GM23338 (cell line): ENCODE measurements around the gene PIRT. TPM values are rescaled to one million over a fixed set of nuclear protein-coding genes. Genes with fewer than 3 reads are reported as not detected.

ENCODE experiments used
- ATAC-seq: fragments of 200-7000 bp; cut with Tn5 transposase; 3 replicates; pipeline ENCODE4 v1.9.1; 2020
- DNase-seq: peaks from one replicate; pipeline ENCODE4 v3.0.0-alpha.2; 2015; ENCODE audit warnings: low spot score
- H2AFZ ChIP-seq: fragments of 200-600 bp; sonication (generic); 2 replicates; pipeline ENCODE4 v1.8.0; 2016; ENCODE audit warnings: antibody characterized with exemption, mild to moderate bottlenecking, moderate library complexity
- H3F3A ChIP-seq: fragments of 200-600 bp; sonication (generic); replicated peaks from 2 replicates; pipeline ENCODE4 v1.8.0; 2017; ENCODE audit warnings: antibody characterized with exemption, mixed run types, low read depth
- H3K27ac ChIP-seq: fragments of 200-600 bp; sonication (generic); 2 replicates; pipeline ENCODE4 v1.6.1; 2016; ENCODE audit warnings: low read depth
- H3K27me3 ChIP-seq: fragments of 200-600 bp; sonication (generic); 2 replicates; pipeline ENCODE4 v1.8.0; 2016; ENCODE audit warnings: mild to moderate bottlenecking, mixed run types, moderate library complexity; ENCODE audit not compliant: insufficient read depth
- H3K36me3 ChIP-seq: fragments of 200-600 bp; sonication (generic); 2 replicates; pipeline ENCODE4 v1.8.0; 2016; ENCODE audit warnings: mild to moderate bottlenecking; ENCODE audit not compliant: insufficient read depth
- H3K4me1 ChIP-seq: fragments of 200-600 bp; sonication (generic); 2 replicates; pipeline ENCODE4 v1.8.0; 2016; ENCODE audit warnings: mild to moderate bottlenecking, moderate library complexity; ENCODE audit not compliant: insufficient read depth
- H3K4me2 ChIP-seq: fragments of 200-600 bp; sonication (generic); 2 replicates; pipeline ENCODE4 v1.7.1; 2017; ENCODE audit warnings: mixed run types
- H3K4me3 ChIP-seq: fragments of 200-600 bp; sonication (generic); 2 replicates; pipeline ENCODE4 v1.6.1; 2016; ENCODE audit warnings: mixed run types
- H3K79me2 ChIP-seq: fragments of 200-600 bp; sonication (generic); replicated peaks from 2 replicates; pipeline ENCODE4 v1.8.0; 2017; ENCODE audit warnings: mild to moderate bottlenecking; ENCODE audit not compliant: insufficient read depth
- H3K9me2 ChIP-seq: fragments of 200-600 bp; sonication (generic); 2 replicates; pipeline ENCODE4 v1.8.0; 2017; ENCODE audit not compliant: insufficient read depth
- H4K20me1 ChIP-seq: fragments of 200-600 bp; sonication (generic); replicated peaks from 2 replicates; pipeline ENCODE4 v1.8.0; 2017; ENCODE audit warnings: mild to moderate bottlenecking; ENCODE audit not compliant: insufficient read depth
- H3K27ac Mint-ChIP-seq: 2 replicates; pipeline ENCODE4 v1.8.0; 2020; ENCODE audit warnings: inconsistent platforms, mild to moderate bottlenecking, moderate library complexity, mixed read lengths
- H3K27me3 Mint-ChIP-seq: 3 replicates; pipeline ENCODE4 v1.8.0; 2022; ENCODE audit warnings: low read depth, mild to moderate bottlenecking, moderate library complexity, mixed read lengths, inconsistent platforms; ENCODE audit not compliant: insufficient read depth, poor library complexity
- H3K36me3 Mint-ChIP-seq: 3 replicates; pipeline ENCODE4 v1.8.0; 2021; ENCODE audit warnings: low read depth, mild to moderate bottlenecking, inconsistent platforms, moderate library complexity, mixed read lengths
- H3K4me1 Mint-ChIP-seq: 3 replicates; pipeline ENCODE4 v1.8.0; 2020; ENCODE audit warnings: mild to moderate bottlenecking, inconsistent platforms, mixed read lengths
- H3K4me3 Mint-ChIP-seq: 3 replicates; pipeline ENCODE4 v1.8.0; 2021; ENCODE audit warnings: moderate library complexity, mild to moderate bottlenecking, inconsistent platforms, mixed read lengths
- H3K9me3 Mint-ChIP-seq: 3 replicates; pipeline ENCODE4 v1.8.0; 2020; ENCODE audit warnings: moderate library complexity, mild to moderate bottlenecking, inconsistent platforms, mixed read lengths
- CREB1 ChIP-seq: fragments of 250-450 bp; sonication (Bioruptor Pico); IDR thresholded peaks from 2 replicates; pipeline ENCODE4 v1.5.0; 2020; ENCODE audit warnings: low read depth, mild to moderate bottlenecking, moderate library complexity
- EZH2 ChIP-seq: fragments of 200-600 bp; sonication (generic); IDR thresholded peaks from one replicate; pipeline ENCODE4 v1.8.0; 2017; ENCODE audit warnings: antibody characterized with exemption, mild to moderate bottlenecking, low read depth; ENCODE audit not compliant: unreplicated experiment
- EZH2phosphoT487 ChIP-seq: fragments of 200-600 bp; sonication (generic); IDR thresholded peaks from one replicate; pipeline ENCODE4 v1.8.1; 2018; ENCODE audit warnings: antibody characterized with exemption; ENCODE audit not compliant: unreplicated experiment
- NANOG ChIP-seq: IDR thresholded peaks from 2 replicates; pipeline ENCODE4 v1.6.1; 2016; ENCODE audit warnings: antibody characterized with exemption, borderline replicate concordance
- POLR2AphosphoS5 ChIP-seq: IDR thresholded peaks from 2 replicates; pipeline ENCODE4 v1.6.1; 2016; ENCODE audit warnings: antibody characterized with exemption, low read depth
- ZNF114 ChIP-seq: fragments of 250-450 bp; sonication (Bioruptor Pico); IDR thresholded peaks from 2 replicates; pipeline ENCODE4 v1.5.0; 2020; ENCODE audit warnings: mild to moderate bottlenecking, moderate library complexity
- ZNF331 ChIP-seq: fragments of 250-450 bp; sonication (Bioruptor Pico); IDR thresholded peaks from 2 replicates; pipeline ENCODE4 v1.5.0; 2020; ENCODE audit warnings: low read depth, mild to moderate bottlenecking, moderate library complexity
- polyA plus RNA-seq: library from polyadenylated mRNA; unstranded; fragments of >200 nt; fragmentation: Nextera tagmentation; extraction: Ambion mirVana; gene quantifications from 2 replicates; pipeline ENCODE4 v1.2.1, GENCODE V29; 2016
- total RNA-seq: library from RNA; depleted of rRNA; stranded (reverse); fragments of >200 nt; shearing (Covaris generic); gene quantifications from 2 replicates; pipeline ENCODE4 v1.2.3, GENCODE V29; 2014
- TF ChIP-seq, protein P1 (sequence below): IDR thresholded peaks from 2 replicates; pipeline ENCODE4 v1.6.1; 2016; ENCODE audit warnings: antibody characterized with exemption
- TF ChIP-seq, protein P2 (sequence below): IDR thresholded peaks from one replicate; pipeline ENCODE4 v1.6.1; 2018; ENCODE audit warnings: antibody characterized with exemption; ENCODE audit not compliant: unreplicated experiment
- TF ChIP-seq, protein P3 (sequence below): fragments of 250-450 bp; sonication (Bioruptor Pico); IDR thresholded peaks from 2 replicates; pipeline ENCODE4 v1.5.0; 2020; ENCODE audit warnings: mild to moderate bottlenecking, moderate library complexity

PIRT gene
- total and polyA plus RNA-seq, 2 experiments from 2014 or later, result not detected

DNA sequence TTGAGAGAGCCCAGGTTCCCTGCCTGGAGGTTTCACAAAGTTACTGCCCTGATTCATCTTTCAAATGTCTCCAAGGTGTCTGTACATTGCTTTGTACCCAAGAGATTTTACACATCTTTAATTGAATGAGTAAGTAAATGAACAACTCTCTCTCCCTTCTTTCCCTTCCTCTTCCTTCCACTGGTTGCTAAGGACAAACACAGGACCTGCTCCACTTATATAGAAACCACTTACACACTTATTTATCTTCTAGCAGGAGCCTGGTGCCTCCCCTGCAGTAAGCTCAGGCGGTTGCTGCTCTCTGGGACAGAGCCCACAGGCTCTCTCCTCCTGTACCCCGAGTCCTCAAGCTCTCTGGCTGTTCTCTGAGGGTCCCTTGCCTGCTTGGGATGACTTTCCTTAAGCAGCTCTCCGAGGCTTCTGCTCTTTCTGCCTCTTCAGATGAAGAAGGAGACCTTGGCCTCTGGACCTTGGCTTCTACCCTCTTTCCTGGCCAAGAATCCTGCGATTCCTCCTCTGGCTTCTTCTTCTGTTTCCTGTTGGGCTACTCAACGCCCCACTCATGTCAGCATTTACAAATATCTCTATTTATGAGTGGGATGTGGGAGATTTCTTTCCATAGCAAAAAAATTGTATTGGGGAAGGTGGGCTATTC lies 9.9 kb downstream of the PIRT start (continued):
- TF ChIP-seq, protein P1, sequence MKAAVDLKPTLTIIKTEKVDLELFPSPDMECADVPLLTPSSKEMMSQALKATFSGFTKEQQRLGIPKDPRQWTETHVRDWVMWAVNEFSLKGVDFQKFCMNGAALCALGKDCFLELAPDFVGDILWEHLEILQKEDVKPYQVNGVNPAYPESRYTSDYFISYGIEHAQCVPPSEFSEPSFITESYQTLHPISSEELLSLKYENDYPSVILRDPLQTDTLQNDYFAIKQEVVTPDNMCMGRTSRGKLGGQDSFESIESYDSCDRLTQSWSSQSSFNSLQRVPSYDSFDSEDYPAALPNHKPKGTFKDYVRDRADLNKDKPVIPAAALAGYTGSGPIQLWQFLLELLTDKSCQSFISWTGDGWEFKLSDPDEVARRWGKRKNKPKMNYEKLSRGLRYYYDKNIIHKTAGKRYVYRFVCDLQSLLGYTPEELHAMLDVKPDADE, result no peak
- TF ChIP-seq POLR2AphosphoS5 (no peak), CREB1 (CRISPR knock-in tag) (no peak), ZNF114 (CRISPR knock-in tag) (no peak), EZH2 (no peak), ZNF331 (CRISPR knock-in tag) (no peak), NANOG (no peak)
- TF ChIP-seq, protein P2, sequence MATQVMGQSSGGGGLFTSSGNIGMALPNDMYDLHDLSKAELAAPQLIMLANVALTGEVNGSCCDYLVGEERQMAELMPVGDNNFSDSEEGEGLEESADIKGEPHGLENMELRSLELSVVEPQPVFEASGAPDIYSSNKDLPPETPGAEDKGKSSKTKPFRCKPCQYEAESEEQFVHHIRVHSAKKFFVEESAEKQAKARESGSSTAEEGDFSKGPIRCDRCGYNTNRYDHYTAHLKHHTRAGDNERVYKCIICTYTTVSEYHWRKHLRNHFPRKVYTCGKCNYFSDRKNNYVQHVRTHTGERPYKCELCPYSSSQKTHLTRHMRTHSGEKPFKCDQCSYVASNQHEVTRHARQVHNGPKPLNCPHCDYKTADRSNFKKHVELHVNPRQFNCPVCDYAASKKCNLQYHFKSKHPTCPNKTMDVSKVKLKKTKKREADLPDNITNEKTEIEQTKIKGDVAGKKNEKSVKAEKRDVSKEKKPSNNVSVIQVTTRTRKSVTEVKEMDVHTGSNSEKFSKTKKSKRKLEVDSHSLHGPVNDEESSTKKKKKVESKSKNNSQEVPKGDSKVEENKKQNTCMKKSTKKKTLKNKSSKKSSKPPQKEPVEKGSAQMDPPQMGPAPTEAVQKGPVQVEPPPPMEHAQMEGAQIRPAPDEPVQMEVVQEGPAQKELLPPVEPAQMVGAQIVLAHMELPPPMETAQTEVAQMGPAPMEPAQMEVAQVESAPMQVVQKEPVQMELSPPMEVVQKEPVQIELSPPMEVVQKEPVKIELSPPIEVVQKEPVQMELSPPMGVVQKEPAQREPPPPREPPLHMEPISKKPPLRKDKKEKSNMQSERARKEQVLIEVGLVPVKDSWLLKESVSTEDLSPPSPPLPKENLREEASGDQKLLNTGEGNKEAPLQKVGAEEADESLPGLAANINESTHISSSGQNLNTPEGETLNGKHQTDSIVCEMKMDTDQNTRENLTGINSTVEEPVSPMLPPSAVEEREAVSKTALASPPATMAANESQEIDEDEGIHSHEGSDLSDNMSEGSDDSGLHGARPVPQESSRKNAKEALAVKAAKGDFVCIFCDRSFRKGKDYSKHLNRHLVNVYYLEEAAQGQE, result no peak

DNA sequence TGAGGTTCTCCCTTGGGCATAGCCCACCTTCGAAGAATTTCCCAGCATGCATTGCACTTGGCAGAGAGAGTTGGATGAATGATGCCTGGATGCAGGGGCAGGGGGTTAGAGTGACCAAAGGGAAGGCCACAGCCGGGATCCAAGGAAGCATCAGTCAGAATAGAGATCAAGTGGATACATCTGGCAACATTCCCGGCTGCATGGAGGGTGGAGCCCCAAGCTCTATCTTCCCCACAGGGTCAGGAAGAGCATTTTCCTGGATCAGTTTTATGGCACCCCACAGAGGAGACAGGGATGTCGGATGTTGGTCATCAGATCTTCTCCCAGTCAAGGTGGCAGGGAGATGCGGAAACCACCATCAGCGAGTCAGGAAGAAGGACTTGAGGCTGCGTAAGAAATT lies 13.0 kb downstream of the PIRT start:
- H3K27me3 Mint-ChIP-seq, result peaks cover 2% of the 10 kb centered on the region
- H3F3A ChIP-seq, result no peaks in the 10 kb centered on the region
- TF ChIP-seq, protein P2, result no peak
- TF ChIP-seq POLR2AphosphoS5, result no peak
- TF ChIP-seq, protein P3, sequence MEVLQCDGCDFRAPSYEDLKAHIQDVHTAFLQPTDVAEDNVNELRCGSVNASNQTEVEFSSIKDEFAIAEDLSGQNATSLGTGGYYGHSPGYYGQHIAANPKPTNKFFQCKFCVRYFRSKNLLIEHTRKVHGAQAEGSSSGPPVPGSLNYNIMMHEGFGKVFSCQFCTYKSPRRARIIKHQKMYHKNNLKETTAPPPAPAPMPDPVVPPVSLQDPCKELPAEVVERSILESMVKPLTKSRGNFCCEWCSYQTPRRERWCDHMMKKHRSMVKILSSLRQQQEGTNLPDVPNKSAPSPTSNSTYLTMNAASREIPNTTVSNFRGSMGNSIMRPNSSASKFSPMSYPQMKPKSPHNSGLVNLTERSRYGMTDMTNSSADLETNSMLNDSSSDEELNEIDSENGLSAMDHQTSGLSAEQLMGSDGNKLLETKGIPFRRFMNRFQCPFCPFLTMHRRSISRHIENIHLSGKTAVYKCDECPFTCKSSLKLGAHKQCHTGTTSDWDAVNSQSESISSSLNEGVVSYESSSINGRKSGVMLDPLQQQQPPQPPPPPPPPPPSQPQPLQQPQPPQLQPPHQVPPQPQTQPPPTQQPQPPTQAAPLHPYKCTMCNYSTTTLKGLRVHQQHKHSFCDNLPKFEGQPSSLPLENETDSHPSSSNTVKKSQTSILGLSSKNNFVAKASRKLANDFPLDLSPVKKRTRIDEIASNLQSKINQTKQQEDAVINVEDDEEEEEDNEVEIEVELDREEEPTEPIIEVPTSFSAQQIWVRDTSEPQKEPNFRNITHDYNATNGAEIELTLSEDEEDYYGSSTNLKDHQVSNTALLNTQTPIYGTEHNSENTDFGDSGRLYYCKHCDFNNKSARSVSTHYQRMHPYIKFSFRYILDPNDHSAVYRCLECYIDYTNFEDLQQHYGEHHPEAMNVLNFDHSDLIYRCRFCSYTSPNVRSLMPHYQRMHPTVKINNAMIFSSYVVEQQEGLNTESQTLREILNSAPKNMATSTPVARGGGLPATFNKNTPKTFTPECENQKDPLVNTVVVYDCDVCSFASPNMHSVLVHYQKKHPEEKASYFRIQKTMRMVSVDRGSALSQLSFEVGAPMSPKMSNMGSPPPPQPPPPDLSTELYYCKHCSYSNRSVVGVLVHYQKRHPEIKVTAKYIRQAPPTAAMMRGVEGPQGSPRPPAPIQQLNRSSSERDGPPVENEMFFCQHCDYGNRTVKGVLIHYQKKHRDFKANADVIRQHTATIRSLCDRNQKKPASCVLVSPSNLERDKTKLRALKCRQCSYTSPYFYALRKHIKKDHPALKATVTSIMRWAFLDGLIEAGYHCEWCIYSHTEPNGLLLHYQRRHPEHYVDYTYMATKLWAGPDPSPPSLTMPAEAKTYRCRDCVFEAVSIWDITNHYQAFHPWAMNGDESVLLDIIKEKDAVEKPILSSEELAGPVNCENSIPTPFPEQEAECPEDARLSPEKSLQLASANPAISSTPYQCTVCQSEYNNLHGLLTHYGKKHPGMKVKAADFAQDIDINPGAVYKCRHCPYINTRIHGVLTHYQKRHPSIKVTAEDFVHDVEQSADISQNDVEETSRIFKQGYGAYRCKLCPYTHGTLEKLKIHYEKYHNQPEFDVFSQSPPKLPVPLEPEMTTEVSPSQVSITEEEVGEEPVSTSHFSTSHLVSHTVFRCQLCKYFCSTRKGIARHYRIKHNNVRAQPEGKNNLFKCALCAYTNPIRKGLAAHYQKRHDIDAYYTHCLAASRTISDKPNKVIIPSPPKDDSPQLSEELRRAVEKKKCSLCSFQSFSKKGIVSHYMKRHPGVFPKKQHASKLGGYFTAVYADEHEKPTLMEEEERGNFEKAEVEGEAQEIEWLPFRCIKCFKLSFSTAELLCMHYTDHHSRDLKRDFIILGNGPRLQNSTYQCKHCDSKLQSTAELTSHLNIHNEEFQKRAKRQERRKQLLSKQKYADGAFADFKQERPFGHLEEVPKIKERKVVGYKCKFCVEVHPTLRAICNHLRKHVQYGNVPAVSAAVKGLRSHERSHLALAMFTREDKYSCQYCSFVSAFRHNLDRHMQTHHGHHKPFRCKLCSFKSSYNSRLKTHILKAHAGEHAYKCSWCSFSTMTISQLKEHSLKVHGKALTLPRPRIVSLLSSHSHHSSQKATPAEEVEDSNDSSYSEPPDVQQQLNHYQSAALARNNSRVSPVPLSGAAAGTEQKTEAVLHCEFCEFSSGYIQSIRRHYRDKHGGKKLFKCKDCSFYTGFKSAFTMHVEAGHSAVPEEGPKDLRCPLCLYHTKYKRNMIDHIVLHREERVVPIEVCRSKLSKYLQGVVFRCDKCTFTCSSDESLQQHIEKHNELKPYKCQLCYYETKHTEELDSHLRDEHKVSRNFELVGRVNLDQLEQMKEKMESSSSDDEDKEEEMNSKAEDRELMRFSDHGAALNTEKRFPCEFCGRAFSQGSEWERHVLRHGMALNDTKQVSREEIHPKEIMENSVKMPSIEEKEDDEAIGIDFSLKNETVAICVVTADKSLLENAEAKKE (CRISPR knock-in tag), result no peak
- no peak for TF ChIP-seq EZH2
- no peak for TF ChIP-seq CREB1 (CRISPR knock-in tag)
- no peak for TF ChIP-seq EZH2phosphoT487
- TF ChIP-seq NANOG, result no peak

More for the DNA sequence above, 13.0 kb downstream of the PIRT start:
- H3K36me3 Mint-ChIP-seq, result no peaks in the 10 kb centered on the region
- Histone ChIP-seq H3K9me2 (peaks cover 4% of the 10 kb centered on the region; the same call in 1 of the 2 replicates), H3K79me2 (no peaks in the 10 kb centered on the region), H3K36me3 (no peaks in the 10 kb centered on the region), H3K27ac (no peak overlapping the region), H3K4me1 (peaks cover 18% of the 10 kb centered on the region), H4K20me1 (no peaks in the 10 kb centered on the region), H3K4me2 (no peak overlapping the region), H2AFZ (no peak overlapping the region), H3K27me3 (no peaks in the 10 kb centered on the region), H3K4me3 (no peak overlapping the region)
- peaks cover 3% of the 10 kb centered on the region; the same call in 2 of the 3 replicates for H3K9me3 Mint-ChIP-seq
- DNase-seq (no peak), ATAC-seq (no peak)
- no peak overlapping the region for H3K27ac Mint-ChIP-seq
- H3K4me3 Mint-ChIP-seq, result no peak overlapping the region
- peaks cover 21% of the 10 kb centered on the region for H3K4me1 Mint-ChIP-seq
